HG03439 (cell line): ENCODE data around the gene PARP1.

Experiments used
- ATAC-seq: cut with Tn5 transposase; IDR thresholded peaks from one replicate; pipeline ENCODE4 v1.9.1; 2021; ENCODE audit warnings: mild to moderate bottlenecking, moderate library complexity; ENCODE audit not compliant: unreplicated experiment

PARP1 gene

DNA sequence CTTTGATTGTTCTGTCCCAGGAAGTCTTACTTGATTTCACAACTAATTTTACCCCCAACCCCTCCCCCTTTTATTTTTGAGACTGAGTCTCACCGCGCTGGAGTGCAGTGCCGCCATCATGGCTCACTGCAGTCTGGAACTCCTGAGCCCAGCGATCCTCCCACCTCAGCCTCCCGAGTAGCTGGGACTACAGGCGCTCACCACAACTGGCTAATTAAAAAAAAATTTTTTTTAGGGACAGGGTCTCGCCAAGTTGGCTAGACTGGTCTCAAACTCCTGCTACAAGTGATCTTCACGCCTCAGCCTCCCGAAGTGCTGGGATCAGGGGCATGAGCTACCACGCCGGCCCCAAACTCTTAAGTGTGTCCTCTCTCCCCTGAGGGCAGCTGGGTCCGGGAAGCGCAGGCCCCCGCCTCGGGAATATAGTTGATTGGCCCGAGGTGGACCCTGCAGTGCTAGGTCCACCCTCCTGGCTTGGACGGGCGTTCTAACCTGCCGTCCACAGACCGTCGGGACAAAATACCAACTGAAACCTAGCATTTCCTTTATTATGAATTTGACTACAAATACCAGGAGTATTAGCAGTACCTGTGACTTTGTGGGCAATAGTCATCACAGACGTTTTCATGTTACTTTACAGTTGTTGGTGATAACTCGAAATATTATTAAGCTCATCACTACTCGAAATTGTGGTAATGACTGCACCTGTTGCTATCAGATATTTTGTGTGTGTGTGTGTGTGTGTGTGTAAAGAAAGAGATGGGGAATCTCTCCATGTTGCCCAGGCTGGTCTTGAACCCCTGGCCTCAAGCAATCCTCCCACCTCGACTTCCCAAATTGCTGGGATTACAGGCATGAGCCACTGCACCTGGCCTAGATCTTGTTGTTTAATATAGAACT is 642 bp upstream of the PARP1 start:
- no peak for ATAC-seq

- no peak for ATAC-seq
Observed at GRCh38 chr1:226407199-226407496, 745 bp downstream of the PARP1 start.

GRCh38 chr1:226406401-226406881 is 1.5 kb downstream of the PARP1 start:
- no peak for ATAC-seq

DNA sequence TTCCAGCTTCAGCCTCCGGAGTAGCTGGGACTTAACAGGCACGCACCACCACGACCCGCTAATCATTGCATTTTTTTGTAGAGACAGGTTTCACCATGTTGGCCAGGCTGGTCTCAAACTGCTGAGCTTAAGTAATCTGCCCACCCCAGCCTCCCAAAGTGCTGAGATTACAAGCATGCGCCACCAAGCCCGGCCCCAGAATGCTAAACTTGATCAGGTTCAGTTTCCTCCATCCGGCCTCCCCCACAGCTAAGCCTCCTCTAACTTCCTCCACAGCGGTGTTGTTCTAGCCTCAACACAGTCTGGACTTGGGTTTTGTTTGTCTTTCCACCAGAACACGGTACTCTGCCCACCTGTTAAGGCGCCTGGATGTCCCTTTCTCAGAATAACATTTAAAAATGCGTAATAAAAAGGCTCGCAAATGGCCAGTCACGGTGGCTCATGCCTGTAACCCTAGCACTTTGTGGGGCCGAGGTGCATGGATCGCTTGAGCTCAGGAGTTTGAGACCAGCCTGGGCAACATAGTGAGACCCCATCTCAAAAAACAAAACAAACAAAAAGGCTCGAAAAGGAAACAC is 2.4 kb downstream of the PARP1 start:
- no peak for ATAC-seq

GRCh38 chr1:226404904-226405222 is 3.0 kb downstream of the PARP1 start:
- ATAC-seq: no peak

DNA sequence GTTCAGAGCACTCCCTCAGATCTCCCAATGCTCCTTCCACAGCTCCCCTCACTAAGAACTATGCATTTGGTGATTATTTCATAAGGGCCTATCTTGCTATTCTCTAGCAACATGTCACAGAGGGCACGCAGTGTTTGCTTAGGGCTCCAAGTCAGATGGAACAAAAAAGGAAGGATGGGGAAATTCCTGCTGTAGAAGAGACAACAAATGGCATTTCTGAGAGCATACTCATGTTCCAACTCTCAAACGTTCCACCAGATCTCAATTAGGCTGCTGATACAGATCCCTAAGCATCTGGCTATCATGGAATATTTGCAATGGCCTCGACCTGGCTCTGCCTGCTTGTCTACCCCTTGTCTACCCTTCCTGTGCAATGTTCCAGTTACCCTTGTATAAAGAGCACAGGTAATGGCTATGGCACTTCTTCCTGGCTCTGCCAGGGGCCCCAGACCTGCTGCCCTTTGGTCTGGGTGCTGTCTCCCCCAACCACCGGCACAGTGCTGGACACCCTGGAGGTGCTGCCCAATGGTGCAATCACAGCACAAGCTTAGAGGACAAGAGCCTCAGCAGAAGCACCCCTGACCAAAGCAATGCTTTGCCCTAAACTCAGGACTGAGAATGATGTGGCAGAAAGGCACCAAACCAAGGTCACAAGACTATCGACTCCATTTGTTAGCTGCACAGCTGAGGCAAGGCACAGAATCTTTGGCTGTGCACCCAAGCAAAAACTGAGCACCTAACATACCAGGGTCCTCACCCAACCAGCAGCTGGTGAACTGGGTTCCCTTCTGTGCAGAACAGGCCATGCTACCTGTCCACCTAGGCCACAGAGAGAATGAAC is 3.6 kb downstream of the PARP1 start:
- no peak for ATAC-seq

DNA sequence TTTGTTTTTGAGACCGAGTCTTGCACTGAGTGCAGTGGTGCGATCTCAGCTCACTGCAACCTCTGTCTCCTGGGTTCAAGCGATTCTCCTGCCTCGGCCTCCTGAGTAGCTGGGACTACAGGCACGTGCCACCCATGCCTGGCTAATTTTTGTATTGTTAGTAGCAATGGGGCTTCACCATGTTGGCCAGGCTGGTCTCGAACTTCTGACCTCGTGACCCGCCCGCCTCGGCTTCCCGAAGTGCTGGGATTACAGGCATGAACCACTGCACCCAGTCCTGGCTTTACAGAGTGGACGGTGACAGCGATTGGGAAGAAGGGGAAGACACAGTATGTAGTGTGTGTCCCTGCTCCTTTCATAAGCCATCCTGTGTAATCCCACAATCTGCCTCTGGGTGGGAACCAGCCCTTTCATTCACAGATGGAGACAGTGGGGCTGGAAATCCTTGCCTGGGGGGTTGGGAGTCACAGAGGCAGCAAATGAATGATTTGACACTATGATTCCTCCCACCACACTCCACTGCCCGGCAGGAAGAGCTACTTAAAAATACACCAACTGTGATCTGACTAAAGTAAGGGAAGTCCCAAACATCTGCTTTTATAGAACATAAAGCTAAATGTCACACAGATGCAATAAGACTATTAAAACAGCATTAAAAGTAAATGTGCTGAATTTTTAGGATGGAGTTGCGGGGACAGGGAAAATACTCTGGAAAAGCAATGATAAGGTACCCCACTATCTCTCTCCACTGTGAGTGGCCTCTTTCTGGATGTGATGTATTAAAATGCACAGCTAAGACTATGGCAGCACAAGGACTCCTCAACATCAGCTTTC is 4.5 kb downstream of the PARP1 start:
- no peak for ATAC-seq

DNA sequence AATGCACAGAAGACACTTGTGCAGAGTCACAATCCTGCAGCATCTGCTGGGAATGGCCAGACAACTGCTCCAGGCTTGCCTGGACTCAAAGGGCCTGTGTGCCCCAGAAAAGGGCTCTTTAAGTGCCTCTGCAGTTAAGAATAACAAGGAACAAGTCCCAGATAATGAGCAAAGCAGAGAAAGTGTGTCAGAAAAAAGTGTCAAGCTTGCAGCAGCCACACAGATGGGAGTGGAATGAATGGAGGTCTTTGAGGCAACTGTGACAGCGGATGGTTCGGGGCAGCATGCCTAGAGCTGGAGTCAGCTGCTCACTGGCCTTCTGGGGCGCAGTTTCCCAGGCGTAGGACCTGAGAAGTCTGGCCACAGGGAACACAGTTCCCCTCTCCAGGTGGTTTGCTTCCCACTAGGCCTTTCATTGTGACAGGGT is 5.1 kb downstream of the PARP1 start:
- ATAC-seq: no peak

DNA sequence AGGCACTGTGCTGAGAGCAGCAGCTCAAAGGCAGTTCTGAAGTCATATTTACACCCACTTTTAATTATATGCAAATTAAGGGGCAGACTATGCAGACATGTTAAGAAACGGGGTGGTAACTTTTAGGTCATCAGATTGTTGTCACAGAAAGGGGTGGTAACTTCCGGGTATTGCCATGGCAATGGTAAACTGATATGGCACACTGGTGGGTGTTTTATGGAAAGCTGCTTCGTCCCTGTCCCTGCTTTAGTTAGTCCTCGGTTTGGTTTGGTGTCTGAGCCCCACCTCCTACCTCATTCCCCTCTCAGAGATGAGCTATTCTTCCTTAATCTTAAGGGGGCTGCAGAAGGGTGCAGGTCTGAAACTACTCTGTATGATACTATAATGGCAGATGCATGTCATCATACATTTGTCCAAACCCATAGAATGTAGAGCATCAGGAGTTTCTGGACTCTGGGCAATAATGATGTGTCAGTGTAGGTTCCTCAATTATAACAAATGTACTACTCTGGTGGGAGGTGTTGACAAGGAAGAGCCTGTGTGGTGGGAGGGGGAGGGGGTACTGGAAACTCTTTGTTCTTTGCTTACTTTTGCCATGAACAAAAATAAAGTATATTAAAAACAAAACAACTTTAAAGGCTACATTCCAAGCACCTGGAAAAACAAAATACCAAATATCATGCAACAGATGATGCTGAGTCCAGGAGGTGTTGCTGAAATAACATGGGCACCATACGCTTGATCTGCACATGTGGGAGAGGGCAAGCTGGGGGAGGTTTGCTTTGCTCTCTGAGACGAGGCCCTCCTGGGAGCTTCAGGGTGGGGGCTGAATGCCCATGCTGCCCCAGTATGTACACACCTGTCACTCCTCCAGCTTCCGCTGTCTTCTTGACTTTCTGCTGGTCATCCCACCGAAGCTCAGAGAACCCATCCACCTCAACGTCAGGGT is 6.3 kb downstream of the PARP1 start:
- no peak for ATAC-seq

DNA sequence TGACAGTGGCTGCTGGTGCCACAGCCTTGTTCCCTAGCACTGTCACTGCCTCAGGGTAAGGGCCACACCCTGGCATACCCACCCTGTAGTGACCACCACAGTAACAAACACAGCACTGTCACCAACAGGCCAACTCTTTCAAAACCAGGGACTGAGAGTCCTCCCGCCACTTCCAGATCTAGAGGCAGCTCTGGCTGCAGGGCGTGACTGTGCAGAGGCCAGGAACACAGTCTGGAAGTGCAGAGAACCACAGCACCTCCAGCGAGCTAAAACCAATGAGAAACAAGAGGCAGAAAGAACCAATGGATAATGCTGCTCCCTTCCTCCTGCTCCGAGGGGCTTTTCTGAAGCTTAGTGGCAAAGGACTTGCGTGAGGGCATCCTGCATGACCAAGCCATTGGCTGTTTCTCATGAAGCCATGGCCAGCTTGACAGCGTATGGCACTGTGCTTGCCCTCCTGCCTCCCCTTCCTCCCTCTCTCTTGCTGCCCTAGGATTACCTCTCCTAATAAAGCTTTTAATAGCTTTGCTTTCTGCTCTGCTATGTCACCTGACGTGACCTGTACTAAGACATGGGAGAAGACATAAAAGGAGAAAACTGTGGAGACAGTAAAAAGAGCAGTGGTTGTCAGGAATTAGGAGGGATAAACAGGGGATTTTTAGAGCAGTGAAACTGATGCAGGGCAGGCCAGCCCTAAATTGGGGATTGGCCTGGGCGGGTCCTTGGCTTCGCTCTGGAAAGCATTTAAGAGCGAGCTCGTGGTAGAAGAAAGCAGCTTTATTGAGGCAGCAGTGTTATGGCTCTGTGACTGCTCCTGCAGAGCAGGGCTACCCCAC is 7.2 kb downstream of the PARP1 start:
- ATAC-seq: no peak

DNA sequence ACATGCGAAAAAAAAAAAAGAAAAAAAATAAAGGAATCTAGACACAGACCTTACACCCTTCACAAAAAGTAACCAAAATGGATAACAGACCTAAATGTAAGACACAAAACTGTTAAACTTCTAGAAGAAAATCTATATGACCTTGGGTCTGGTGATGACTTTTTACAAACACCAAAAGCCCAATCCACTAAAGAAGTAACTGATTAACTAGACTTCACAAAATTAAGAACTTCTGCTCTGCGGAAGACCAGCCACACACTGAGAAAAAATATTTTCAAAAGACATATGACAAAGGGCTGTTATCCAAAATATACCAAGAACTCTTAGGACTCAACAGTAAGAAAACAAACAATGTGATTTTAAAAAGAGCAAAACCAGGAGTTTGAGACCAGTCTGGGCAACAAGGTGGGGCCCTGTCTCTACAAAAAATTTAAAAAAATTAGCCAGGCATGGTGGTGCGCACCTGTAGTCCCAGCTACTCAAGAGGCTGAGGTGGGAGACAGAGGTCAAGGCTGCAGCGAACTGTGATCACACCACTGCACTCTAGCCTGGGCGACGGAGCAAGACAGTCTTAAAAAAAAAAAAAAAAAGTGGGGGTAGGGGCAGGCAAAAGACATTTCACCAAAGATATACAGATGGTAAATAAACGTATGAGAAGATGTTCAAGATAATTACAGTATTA is 9.8 kb downstream of the PARP1 start:
- no peak for ATAC-seq

DNA sequence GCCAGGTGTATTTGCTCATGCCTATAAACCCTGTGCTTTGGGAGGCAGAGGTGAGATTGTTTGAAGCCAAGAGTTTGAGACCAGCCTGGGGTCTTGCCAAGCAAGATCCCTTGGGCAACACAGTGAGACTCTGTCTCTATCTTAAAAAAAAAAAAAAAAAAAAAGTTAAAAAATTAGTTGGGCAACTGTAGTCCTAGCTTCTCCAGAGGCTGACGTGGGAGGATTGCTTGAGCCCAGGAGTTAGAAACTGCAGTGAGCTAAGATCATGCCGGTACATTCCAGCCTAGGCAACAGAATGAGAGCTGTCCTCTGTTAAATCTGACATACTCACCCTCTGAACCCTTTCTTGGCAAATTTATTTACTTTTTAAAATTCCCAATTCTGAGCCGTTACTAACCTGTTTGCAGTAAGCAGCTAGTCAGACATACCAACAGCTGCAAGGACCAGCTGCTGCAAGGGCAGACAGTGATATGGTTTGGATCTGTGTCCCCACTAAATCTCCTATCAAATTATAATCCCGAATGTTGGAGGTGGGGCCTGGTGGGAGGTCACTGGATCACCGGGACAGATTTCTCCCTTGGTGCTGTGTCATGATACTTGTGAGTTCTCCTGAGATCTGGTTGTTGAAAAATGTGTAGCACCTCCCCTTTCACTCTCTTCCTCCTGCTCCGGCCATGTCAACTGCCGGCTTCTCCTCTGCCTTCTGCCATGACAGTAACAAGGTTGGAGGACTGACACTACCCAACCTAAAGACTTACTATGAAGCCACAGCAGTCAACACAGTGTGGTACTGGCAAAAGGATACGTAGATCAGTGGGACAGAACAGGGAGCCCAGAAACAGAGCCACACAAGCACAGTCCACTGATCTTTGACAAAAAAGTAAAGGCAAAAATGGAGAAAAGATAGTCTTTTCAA is 10.6 kb downstream of the PARP1 start:
- no peak for ATAC-seq

DNA sequence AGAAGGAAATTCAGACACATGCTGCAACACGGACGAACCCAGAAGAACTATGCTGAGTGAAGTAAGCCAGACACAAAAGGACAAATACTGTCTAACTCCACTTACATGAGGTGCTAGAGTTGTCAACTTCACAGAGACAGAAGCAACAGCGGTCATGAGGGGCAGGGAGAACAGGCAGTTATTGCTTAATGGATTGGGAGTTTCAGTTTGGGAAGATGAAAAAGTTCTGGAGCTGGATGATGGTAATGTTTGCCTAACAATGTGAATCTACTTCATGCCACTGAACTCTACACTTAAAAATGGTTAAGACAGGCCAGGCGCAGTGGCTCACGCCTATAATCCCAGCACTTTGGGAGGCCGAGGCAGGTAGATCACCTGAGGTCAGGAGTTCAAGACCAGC is 12.1 kb downstream of the PARP1 start:
- no peak for ATAC-seq

GRCh38 chr1:226394462-226394861 is 13.4 kb downstream of the PARP1 start:
- ATAC-seq: no peak

GRCh38 chr1:226390681-226391080 is 17.2 kb downstream of the PARP1 start:
- no peak for ATAC-seq

- no peak for ATAC-seq
Observed at GRCh38 chr1:226388131-226388530, 19.8 kb downstream of the PARP1 start.

- ATAC-seq: no peak
Observed at GRCh38 chr1:226384717-226385116, 23.2 kb downstream of the PARP1 start.
